Psoas muscle (tissue), 8 donors: ENCODE results near the gene SNED1. TPM values are rescaled to one million over a fixed set of nuclear protein-coding genes. Genes with fewer than 3 reads are reported as not detected.

Experiments used
- ATAC-seq, 4 donors: fragments of 200-7000 bp; cut with Tn5 transposase; one replicate each; pipeline ENCODE4 v1.9.1; 2020; ENCODE audit warnings: moderate library complexity in 3 of 4, mild to moderate bottlenecking in 2 of 4
- DNase-seq, 2 donors: peaks; one replicate each; pipeline ENCODE4 v3.0.0-alpha.2; 2020
- H3K27ac ChIP-seq: fragments of 200-600 bp; one replicate; pipeline ENCODE4 v1.8.0; 2022
- H3K27me3 ChIP-seq, 3 donors: fragments of 200-600 bp in 1 of 3; one replicate each; pipeline versions ENCODE4 v1.6.1 to v1.8.0; 2013 to 2022; ENCODE audit warnings: low read length in 2 of 3, mild to moderate bottlenecking in 2 of 3, moderate library complexity in 1 of 3; ENCODE audit not compliant: insufficient read depth in 3 of 3
- H3K36me3 ChIP-seq, 2 donors: fragments of 200-600 bp in 1 of 2; one replicate each; pipeline versions ENCODE4 v1.6.1 to v1.8.0; 2013 to 2022; ENCODE audit warnings: low read depth in 1 of 2, mild to moderate bottlenecking in 1 of 2, moderate library complexity in 1 of 2; ENCODE audit not compliant: insufficient read depth in 1 of 2
- H3K4me1 ChIP-seq: fragments of 200-600 bp; one replicate; pipeline ENCODE4 v1.8.0; 2022
- H3K4me3 ChIP-seq: fragments of 200-600 bp; one replicate; pipeline ENCODE4 v1.8.0; 2022; ENCODE audit warnings: mild to moderate bottlenecking
- H3K9me3 ChIP-seq: fragments of 200-600 bp; one replicate; pipeline ENCODE4 v1.8.0; 2022
- WGBS, 3 donors: extraction: QIAGEN DNeasy Blood & Tissue Kit; methylation state at CpG; one replicate each; pipeline versions ENCODE4 v1.1.6 to v1.1.7; 2013; 5-methylcytosine and 5-hydroxymethylcytosine counted together
- intact Hi-C, 2 donors: fragments of 100-400 bp; cut with DNase I; formaldehyde crosslinking; loops; one replicate each; pipeline versions ENCODE4 v1.11.0 to v1.14.2; 2022
- polyA plus RNA-seq, 3 donors: library from polyadenylated mRNA; stranded (reverse); fragments of 200-250 nt; gene quantifications; one replicate each; pipeline ENCODE4 v1.2.3, GENCODE V29; 2013
- total RNA-seq, 4 donors: library from RNA; stranded (reverse); fragmentation: NEBNext Ultra II Directional in 2 of 4; extraction: Animal tissue kit (Norgen Biotek cat#: 25700) in 2 of 4; gene quantifications; one replicate each; pipeline versions ENCODE4 v1.2.1 to v1.2.4, GENCODE V29; 2021 to 2023
- TF ChIP-seq, protein P1 (sequence below): fragments of 200-600 bp; IDR thresholded peaks from one replicate; pipeline ENCODE4 v1.8.0; 2022; ENCODE audit warnings: antibody characterized with exemption
- donor health status: healthy with polysubstance abuse.
- donor health status: DM: no; HTN: no; CAD: no; lungs with moderate emphysema.
- donor health status: Bipolar disorder and iron deficiency.
- donor health status: healthy.
- donor health status: DM: yes; HTN: yes; CAD: no.
- donor health status: DM: no; HTN: no; CAD: no.
- donor health status: DM: no; HTN: no; CAD: no.
- donor health status: DM: yes; HTN: yes; CAD: no.

Gene SNED1
- total and polyA plus RNA-seq, 7 donors, result 7.8 to 36.9 (median 9.2) TPM

GRCh38 chr2:241116606-241117560, 118.5 kb downstream of the SNED1 start:
- Histone ChIP-seq H3K27me3 (no peaks in the 10 kb centered on the region), H3K4me3 (no peak overlapping the region), H3K4me1 (no peaks in the 10 kb centered on the region), H3K27ac (no peak overlapping the region), H3K9me3 (no peaks in the 10 kb centered on the region), H3K36me3 (no peaks in the 10 kb centered on the region)
- ATAC-seq (no peak), DNase-seq (no peak)
- intact Hi-C loops, result no loop called here
- TF ChIP-seq, protein P1, sequence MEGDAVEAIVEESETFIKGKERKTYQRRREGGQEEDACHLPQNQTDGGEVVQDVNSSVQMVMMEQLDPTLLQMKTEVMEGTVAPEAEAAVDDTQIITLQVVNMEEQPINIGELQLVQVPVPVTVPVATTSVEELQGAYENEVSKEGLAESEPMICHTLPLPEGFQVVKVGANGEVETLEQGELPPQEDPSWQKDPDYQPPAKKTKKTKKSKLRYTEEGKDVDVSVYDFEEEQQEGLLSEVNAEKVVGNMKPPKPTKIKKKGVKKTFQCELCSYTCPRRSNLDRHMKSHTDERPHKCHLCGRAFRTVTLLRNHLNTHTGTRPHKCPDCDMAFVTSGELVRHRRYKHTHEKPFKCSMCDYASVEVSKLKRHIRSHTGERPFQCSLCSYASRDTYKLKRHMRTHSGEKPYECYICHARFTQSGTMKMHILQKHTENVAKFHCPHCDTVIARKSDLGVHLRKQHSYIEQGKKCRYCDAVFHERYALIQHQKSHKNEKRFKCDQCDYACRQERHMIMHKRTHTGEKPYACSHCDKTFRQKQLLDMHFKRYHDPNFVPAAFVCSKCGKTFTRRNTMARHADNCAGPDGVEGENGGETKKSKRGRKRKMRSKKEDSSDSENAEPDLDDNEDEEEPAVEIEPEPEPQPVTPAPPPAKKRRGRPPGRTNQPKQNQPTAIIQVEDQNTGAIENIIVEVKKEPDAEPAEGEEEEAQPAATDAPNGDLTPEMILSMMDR, result no peak
- WGBS, 3 donors, result 92 to 95% (median 94%) methylated on average over 32 of the region's 32 CpGs

DNA sequence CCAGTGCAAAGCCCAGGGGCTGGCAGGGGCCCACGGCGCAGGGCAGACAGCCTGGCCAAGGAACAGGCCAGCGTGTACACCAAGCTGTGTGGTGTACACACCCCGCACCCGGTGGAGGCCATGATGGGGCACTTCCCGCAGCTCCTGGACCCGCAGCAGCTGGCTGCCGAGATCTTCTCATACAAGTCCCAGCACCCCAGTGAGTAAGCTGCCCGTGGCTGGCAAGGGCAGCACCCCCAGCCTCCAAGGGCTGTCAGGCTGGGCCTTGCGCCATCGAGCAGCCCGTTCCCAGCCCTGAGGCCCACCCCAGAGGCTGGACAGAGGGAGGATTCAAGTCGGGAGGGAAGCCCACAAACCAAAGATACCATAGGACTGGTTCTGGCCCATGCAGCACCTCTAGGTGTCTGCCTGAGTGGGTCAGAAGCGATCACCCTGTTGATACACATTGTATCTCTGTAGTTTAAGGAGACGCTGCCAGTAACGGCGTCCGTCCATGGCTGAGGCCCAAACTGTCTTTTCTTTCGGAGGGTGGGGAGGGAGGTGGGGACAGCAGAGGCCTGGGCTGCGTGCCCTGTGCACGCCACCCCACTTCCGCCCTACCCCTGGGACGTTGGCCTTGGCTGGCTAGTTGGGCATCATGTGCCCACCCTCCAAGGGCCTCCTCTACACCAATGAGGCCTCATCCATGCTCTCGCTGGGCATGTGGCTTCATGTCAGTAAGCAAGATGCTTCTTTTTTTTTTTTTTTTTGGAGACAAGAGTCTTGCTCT, 120.5 kb downstream of the SNED1 start:
- intact Hi-C loops, result no loop called here
- ATAC-seq (no peak), DNase-seq (no peak)
- H3K27me3 ChIP-seq, result no peaks in the 10 kb centered on the region
- WGBS, 3 donors, result 86 to 90% (median 89%) methylated on average over 24 of the region's 24 CpGs
- no peaks in the 10 kb centered on the region for H3K9me3 ChIP-seq
- TF ChIP-seq, protein P1, result no peak
- no peak overlapping the region for H3K27ac ChIP-seq
- H3K4me3 ChIP-seq, result no peak overlapping the region
- no peaks in the 10 kb centered on the region for H3K36me3 ChIP-seq
- no peaks in the 10 kb centered on the region for H3K4me1 ChIP-seq

- H3K27me3 ChIP-seq, result no peaks in the 10 kb centered on the region
- TF ChIP-seq, protein P1, result no peak
- H3K9me3 ChIP-seq, result no peaks in the 10 kb centered on the region
- H3K36me3 ChIP-seq, result no peaks in the 10 kb centered on the region
- H3K27ac ChIP-seq, result no peak overlapping the region
- intact Hi-C loops, result no loop called here
- H3K4me1 ChIP-seq, result no peaks in the 10 kb centered on the region
- WGBS, 3 donors, result 95 to 100% (median 99%) methylated on average over 2 of the region's 2 CpGs
- H3K4me3 ChIP-seq, result no peak overlapping the region
- ATAC-seq (no peak), DNase-seq (no peak)
These were observed 122.0 kb downstream of the SNED1 start for GRCh38 chr2:241120440-241120839.

GRCh38 chr2:241121008-241121407, 122.6 kb downstream of the SNED1 start:
- H3K4me3 ChIP-seq, result no peak overlapping the region
- no peak for DNase-seq
- no peak for ATAC-seq
- 93 to 96% (median 95%) methylated on average over 5 of the region's 5 CpGs for WGBS, 3 donors
- no peaks in the 10 kb centered on the region for H3K9me3 ChIP-seq
- TF ChIP-seq, protein P1, result no peak
- H3K27me3 ChIP-seq, result no peaks in the 10 kb centered on the region
- no peaks in the 10 kb centered on the region for H3K4me1 ChIP-seq
- H3K36me3 ChIP-seq, result no peaks in the 10 kb centered on the region
- intact Hi-C loops, result no loop called here
- H3K27ac ChIP-seq, result no peak overlapping the region
